ENCODE measurements around the gene RSPH3.

- TF ChIP-seq CTCF (IDR thresholded peaks at IDR 0.05; ENCODE audit: low read depth, low read length, poor library complexity, severe bottlenecking) (no peak), EZH2phosphoT487 (IDR thresholded peaks at IDR 0.05; ENCODE audit: borderline replicate concordance, low read length) (no peak)
Observed at GRCh38 chr6:158978757-158979156, 21.2 kb downstream of the RSPH3 start.
